HG02981 (cell line): ENCODE measurements around the gene PNPLA4.

Experiments used
- ATAC-seq: cut with Tn5 transposase; IDR thresholded peaks from one replicate; pipeline ENCODE4 v1.9.1; 2021; ENCODE audit warnings: mild to moderate bottlenecking, moderate library complexity; ENCODE audit not compliant: unreplicated experiment

The PNPLA4 gene

GRCh38 chrX:7876957-7877356 lies 50.3 kb downstream of the PNPLA4 start:
- ATAC-seq = no peak

- no peak for ATAC-seq
These were observed 55.2 kb downstream of the PNPLA4 start for GRCh38 chrX:7872042-7872441.

GRCh38 chrX:7852166-7852565 lies 75.0 kb downstream of the PNPLA4 start:
- no peak for ATAC-seq
